Stimulated activated naive CD8-positive, alpha-beta T cell treated with anti-CD3 and anti-CD28 coated beads, Interleukin-15, Interleukin-2, amounts not matched to agents 100 U/mL and 50 U/mL, for 24 hours (primary cell): ENCODE data around the gene MTMR3.
A peak's percentile ranks its signal among the peaks of the same experiment; 100 is the strongest.
"Not testable (repeated sequence)": the region's sequence is repeated elsewhere in the genome, so short reads cannot be mapped to it uniquely, and the experiment has no call there.

ENCODE experiments used
- ATAC-seq: fragments of 150-1000 bp; cut with Tn5 transposase; one replicate; pipeline ENCODE4 v1.10.0; 2021
- DNase-seq: peaks from one replicate; pipeline ENCODE4 v3.0.0; 2021

Gene MTMR3

GRCh38 chr22:30054067-30054763 is 171.2 kb downstream of the MTMR3 start:
- no peak for ATAC-seq
- DNase-seq = no peak

GRCh38 chr22:30054764-30055069 is 171.7 kb downstream of the MTMR3 start:
- DNase-seq = no peak
- ATAC-seq = no peak

- ATAC-seq (no peak), DNase-seq (no peak)
Measured at GRCh38 chr22:30056015-30056414, 173.0 kb downstream of the MTMR3 start.

GRCh38 chr22:30057375-30057774 is 174.4 kb downstream of the MTMR3 start:
- ATAC-seq = no peak
- no peak for DNase-seq

- ATAC-seq, DNase-seq: not testable (repeated sequence)
Measured at GRCh38 chr22:30059346-30060020, 176.5 kb downstream of the MTMR3 start.

- DNase-seq, ATAC-seq: not testable (repeated sequence)
Measured at GRCh38 chr22:30061094-30061493, 178.1 kb downstream of the MTMR3 start.

GRCh38 chr22:30062259-30062658 is 179.3 kb downstream of the MTMR3 start:
- no peak for DNase-seq
- ATAC-seq = no peak

GRCh38 chr22:30062950-30063349 is 180.0 kb downstream of the MTMR3 start:
- no peak for DNase-seq
- ATAC-seq = no peak

- ATAC-seq = no peak
- DNase-seq = no peak
Measured at GRCh38 chr22:30064172-30064571, 181.2 kb downstream of the MTMR3 start.

GRCh38 chr22:30073743-30074142 is 190.8 kb downstream of the MTMR3 start:
- ATAC-seq (no peak), DNase-seq (no peak)

GRCh38 chr22:30074147-30074546 is 191.2 kb downstream of the MTMR3 start:
- DNase-seq = no peak
- no peak for ATAC-seq

- ATAC-seq (no peak), DNase-seq (no peak)
Measured at GRCh38 chr22:30074994-30075393, 192.0 kb downstream of the MTMR3 start.

GRCh38 chr22:30077279-30077880 is 194.4 kb downstream of the MTMR3 start:
- no peak for ATAC-seq
- no peak for DNase-seq

GRCh38 chr22:30078320-30079311 is 195.6 kb downstream of the MTMR3 start:
- DNase-seq (peak; percentile 14), ATAC-seq (peak; percentile 57)

- DNase-seq (no peak), ATAC-seq (no peak)
Measured at GRCh38 chr22:30079952-30080533, 197.1 kb downstream of the MTMR3 start, which contains the start of gene HORMAD2. Gene HORMAD2, plus strand, starts transcription at chr22:30080464. Its CDS starts 13,489 bp downstream, at chr22:30093953.
